HG03025 (cell line): ENCODE results near the gene GALNT2.

Experiments
- ATAC-seq: cut with Tn5 transposase; IDR thresholded peaks from one replicate; pipeline ENCODE4 v1.9.1; 2021; ENCODE audit warnings: mild to moderate bottlenecking, moderate library complexity; ENCODE audit not compliant: unreplicated experiment, low FRiP score

GALNT2 gene

GRCh38 chr1:230156536-230156935 lies 89.5 kb downstream of the GALNT2 start:
- ATAC-seq = no peak

DNA sequence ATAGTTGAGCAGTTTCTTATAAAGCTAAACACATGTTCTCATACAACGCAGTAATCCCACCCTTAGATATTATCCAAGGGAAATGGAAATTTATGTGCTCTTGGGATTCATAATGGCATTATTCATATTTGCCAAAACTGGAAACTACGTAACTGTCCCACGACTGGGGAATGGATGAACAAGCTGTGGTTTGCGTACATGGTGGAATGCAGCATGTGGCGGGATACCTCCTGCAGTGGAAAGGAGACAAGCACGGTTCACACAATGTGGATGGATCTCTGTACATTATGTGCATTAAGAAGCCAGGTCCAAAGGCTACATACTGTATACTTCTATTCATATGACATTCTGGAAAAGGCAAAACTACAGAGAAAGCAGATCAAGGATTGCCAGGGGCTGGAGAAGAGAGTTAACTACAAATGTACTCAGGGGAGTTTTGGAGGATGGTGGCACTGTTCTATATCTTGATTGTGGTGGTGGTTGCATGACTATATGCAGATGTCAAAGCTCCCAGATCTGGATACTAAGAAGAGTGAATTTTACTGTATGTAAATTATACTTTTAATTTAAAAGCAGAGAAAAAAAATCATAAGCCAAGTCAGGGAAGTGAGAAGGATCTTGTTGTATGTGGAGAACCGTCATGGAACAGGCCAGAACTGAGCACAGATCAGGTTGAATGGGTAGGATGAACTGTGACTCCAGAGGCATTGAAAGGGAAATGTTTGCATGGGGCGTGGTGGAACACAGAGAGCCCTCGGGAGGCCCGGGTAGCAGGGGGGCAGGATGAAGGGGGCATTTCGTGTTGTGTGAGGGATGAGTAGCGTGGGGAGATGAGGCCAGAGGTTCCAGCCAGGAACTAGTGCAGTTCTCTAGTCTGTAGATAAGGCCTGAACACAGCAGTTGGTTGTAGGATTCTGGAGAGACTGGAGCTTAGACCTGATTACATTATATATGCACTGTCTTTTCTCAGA lies 90.7 kb downstream of the GALNT2 start:
- ATAC-seq = no peak

GRCh38 chr1:230158415-230159291 lies 91.6 kb downstream of the GALNT2 start:
- no peak for ATAC-seq

DNA sequence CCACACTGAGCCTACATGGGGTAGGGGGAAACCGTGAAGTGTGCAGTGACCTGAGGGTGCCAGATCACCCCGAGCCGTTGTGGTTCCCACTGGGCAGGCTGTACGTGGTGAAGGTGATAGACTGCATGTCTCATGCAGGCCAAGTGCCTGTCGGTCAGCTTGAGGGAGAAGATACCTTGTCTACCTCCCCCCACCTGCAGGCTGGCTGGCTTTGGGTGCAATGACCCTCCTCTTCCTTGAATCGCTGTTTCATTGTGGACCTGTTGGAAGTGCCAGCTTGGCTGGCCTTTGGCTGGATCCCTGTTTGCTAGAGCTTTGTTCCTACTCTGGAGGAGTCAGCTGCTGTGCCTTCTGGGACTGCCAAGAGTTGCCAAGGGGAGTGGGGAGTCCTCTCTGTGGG lies 92.5 kb downstream of the GALNT2 start:
- no peak for ATAC-seq

DNA sequence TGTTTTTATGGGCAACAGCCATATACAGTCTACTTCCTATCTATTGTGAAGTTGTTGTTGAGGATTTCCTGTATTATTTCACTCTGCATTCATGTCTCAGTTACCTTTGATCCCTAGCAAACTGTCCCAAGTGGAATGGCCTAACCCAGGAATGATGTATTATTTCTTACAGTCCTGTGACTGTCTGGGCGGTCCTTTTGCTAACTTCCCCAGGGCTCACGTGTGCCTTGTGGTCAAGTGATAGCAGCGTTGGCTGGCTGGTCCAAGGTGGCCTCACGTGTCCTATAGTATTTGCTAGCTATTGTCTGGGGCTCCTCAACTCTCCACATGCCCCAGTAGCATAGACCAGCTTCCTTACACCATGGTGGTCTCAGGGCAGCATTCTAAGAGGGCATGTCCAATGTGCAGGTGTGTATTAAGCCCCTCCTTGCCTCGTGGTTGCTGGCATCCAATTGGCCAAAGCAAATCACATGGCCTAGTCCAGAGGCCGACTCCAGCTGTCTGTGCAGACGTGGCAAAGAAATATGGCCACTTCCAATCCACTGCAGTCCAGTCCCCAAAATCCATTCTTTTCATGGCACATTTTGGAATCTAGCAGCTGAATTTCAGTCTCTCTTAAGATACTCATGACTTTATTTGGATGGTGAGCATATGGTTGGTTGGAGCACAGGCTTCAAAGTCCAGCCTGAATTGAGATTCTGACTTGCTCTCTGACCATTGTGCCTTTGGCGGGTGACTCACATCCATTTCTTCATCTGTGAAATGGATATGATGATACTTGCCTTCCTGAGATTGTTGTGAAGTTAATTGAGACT lies 94.1 kb downstream of the GALNT2 start:
- ATAC-seq = no peak

GRCh38 chr1:230163205-230163604 lies 96.2 kb downstream of the GALNT2 start:
- ATAC-seq = no peak

DNA sequence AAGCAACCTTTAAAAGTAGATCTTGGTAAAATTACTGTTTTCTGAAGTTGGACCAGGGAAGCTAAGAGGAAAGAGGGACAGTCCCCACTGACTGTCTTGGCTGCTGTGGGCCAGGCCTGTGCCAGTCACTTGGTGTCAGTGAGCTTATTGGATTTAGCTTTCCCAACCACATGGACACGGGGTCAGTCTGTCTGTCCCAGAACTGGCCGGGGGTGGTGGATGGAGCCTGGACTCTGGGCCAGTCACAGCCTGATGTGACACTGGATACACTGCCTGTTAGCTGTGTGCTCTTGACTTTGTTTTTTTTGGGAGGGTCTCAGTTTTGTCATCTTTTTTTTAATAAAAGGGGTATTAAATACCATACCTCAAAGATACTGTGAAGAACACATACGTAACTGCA lies 96.7 kb downstream of the GALNT2 start:
- ATAC-seq = no peak

- ATAC-seq = no peak
These were observed 98.5 kb downstream of the GALNT2 start for GRCh38 chr1:230165536-230165935.

DNA sequence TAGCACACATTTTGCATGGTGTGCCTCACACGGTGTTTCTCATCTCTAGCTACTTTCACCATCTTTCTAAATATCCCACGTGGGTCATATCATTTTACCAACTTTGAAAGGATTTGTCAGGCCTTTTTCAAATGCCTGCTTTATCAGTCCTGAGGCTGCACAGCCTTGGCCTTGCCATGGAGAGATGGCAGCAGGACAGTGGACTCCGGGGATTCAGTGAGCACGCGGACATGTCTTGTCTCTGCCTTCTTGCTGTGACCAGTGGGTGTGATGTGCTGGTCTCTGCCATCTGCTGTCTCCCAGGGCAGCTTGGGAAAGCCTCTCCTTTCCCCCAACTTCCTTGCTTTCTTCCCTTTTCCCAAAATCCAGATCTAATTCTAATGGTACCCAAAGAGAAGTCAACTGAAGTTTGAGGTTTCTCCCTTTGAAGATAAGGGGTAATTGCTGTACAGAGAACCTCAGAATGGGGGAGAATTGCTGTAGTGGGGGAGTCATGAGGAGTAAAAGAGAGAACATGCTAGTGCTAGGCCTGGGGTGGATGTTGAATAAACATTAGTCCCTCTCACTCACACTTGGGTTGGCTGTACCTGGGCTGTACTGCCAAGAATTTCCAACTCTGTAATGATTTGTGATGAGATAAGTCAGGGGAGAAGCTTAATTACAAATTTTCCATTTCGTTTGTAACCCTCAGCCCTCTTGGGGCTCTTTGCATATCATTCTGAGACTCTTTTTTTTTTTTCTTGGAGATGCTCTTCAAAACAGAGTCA lies 99.5 kb downstream of the GALNT2 start:
- ATAC-seq = no peak

GRCh38 chr1:230167419-230167852 lies 100.4 kb downstream of the GALNT2 start:
- no peak for ATAC-seq

- no peak for ATAC-seq
These were observed 102.6 kb downstream of the GALNT2 start for GRCh38 chr1:230169454-230170152.

GRCh38 chr1:230170153-230170547 lies 103.1 kb downstream of the GALNT2 start:
- no peak for ATAC-seq

- ATAC-seq = no peak
These were observed 103.6 kb downstream of the GALNT2 start for GRCh38 chr1:230170622-230171021.

DNA sequence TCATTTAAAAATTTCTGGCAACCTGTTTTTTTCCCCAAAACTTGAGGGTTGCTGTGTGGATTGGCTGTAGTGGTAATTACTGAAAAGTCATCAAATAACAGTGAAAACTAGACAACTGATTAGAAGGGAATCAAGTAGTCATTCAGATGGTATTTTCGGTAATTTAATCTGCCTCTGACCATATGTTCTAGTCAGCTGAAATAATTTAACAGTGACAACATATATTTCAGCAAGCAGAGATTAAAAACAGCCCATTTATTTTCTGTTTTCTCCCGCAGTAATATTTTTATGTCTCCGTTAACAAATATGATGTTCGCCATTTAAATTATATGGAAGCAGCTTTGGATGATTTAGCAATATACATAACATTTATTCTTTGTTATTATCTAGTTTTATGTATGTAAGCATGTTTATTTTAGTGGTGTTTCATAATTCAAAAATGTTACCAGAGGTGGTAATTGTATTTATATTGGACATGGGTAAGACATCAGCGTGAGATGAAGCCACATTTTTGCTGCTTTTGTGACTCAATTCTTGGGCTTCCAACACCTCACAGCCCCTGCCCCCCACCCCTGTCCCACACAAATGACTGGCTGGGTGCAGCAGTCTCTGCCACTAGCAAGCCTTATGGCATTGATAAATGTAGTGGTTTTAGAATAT lies 104.4 kb downstream of the GALNT2 start:
- ATAC-seq = no peak

DNA sequence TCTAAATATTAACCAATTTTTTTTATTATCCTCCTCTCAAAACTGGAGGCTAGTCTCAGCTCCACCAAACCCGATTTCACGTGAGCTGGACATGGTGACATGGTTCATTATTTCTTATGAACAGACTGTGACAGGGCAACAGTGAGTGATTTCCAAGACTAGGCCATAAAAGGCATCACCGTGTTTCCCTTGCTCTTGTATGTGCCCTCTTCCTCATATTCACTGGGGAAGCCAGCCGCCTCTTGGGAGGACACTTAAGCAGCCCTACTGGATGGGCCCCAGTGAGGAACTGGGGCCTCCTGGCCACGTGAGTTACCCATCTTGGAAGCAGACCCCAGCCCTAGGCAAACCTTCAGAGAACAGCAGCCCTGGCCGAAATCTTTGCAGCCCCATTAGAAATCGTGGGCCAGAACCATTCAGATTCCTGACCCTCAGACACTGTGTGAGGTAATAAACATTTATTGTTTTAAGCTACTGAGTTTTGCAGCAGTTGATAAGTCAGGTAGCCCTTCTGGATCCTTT lies 105.0 kb downstream of the GALNT2 start:
- ATAC-seq = no peak

GRCh38 chr1:230173187-230173975 lies 106.3 kb downstream of the GALNT2 start:
- ATAC-seq = no peak

- ATAC-seq = no peak
These were observed 107.0 kb downstream of the GALNT2 start for GRCh38 chr1:230174041-230174440.
